B cell (primary cell): ENCODE measurements around the gene SEMA4D. TPM values are rescaled to one million over a fixed set of nuclear protein-coding genes. Genes with fewer than 3 reads are reported as not detected.

ENCODE experiments used
- ATAC-seq: fragments of 200-7000 bp; cut with Tn5 transposase; one replicate; pipeline ENCODE4 v1.10.0; 2021; ENCODE audit warnings: low read depth, mild to moderate bottlenecking, moderate number of reproducible peaks, moderate library complexity
- CTCF ChIA-PET: fragments of 350-600 bp; sonication (Branson Sonifier 250); formaldehyde crosslinking; loops from one replicate; lab custom pipeline; 2021; ENCODE audit warnings: antibody characterized with exemption, inconsistent platforms; lab: Charles Lee
- POLR2A ChIA-PET: fragments of 350-600 bp; sonication (Branson Sonifier 250); formaldehyde crosslinking; loops from one replicate; lab custom pipeline; 2021; ENCODE audit warnings: antibody characterized with exemption; lab: Charles Lee
- DNase-seq: peaks from one replicate; pipeline ENCODE4 v3.0.0; 2013
- H2AFZ ChIP-seq: 2 replicates; pipeline ENCODE4 v1.6.1; 2012; ENCODE audit warnings: mild to moderate bottlenecking, low read depth, low read length; ENCODE audit not compliant: insufficient read depth, poor library complexity, severe bottlenecking
- H3K27ac ChIP-seq, 2 donors: 1 replicate in 1 of 2; 2 replicates in 1 of 2; pipeline ENCODE4 v1.5.1; 2012 to 2013; ENCODE audit warnings: low read length in 2 of 2, mild to moderate bottlenecking in 2 of 2, moderate library complexity in 1 of 2
- H3K27me3 ChIP-seq, 4 experiments: fragments of 200-600 bp in 1 of 4; sonication (generic) in 1 of 4; replicated peaks in 1 of 4; 1 replicate in 2 of 4; 2 replicates in 2 of 4; pipeline versions ENCODE4 v1.6.1 to v1.7.0; 2013 to 2016; ENCODE audit warnings: low read length in 3 of 4, mild to moderate bottlenecking in 2 of 4, mixed read lengths in 1 of 4, moderate library complexity in 1 of 4; ENCODE audit not compliant: insufficient read depth in 4 of 4, control insufficient read depth in 3 of 4; ENCODE audit errors: control extremely low read depth in 1 of 4
- H3K36me3 ChIP-seq, 2 experiments: replicated peaks in 1 of 2; 1 replicate in 1 of 2; 2 replicates in 1 of 2; pipeline versions ENCODE4 v1.6.1 to v1.7.1; 2013; ENCODE audit warnings: low read length in 1 of 2; ENCODE audit not compliant: insufficient read depth in 2 of 2, control insufficient read depth in 1 of 2; ENCODE audit errors: control extremely low read depth in 1 of 2, extremely low read depth in 1 of 2
- H3K4me1 ChIP-seq, 2 donors: fragments of 200-600 bp in 1 of 2; sonication (generic) in 1 of 2; 1 replicate in 1 of 2; 2 replicates in 1 of 2; pipeline versions ENCODE4 v1.5.1 to v1.6.1; 2013 to 2017; ENCODE audit warnings: low read length in 2 of 2; ENCODE audit not compliant: control insufficient read depth in 2 of 2, insufficient read depth in 2 of 2
- H3K4me2 ChIP-seq: replicated peaks from 2 replicates; pipeline ENCODE3; 2012; ENCODE audit warnings: mild to moderate bottlenecking, low read depth, low read length; ENCODE audit not compliant: poor library complexity, severe bottlenecking
- H3K4me3 ChIP-seq, 5 experiments: fragments of 200-600 bp in 1 of 5; sonication (generic) in 1 of 5; 1 replicate in 3 of 5; 2 replicates in 2 of 5; pipeline versions ENCODE4 v1.5.1 to v1.7.0; 2011 to 2016; ENCODE audit warnings: low read length in 4 of 5, mild to moderate bottlenecking in 4 of 5, low read depth in 2 of 5, control low read depth in 1 of 5, moderate library complexity in 1 of 5; ENCODE audit not compliant: insufficient read depth in 1 of 5; ENCODE audit errors: control extremely low read depth in 1 of 5, extremely low read depth in 1 of 5
- H3K79me2 ChIP-seq: fragments of 200-600 bp; sonication (generic); one replicate; pipeline ENCODE4 v1.6.0; 2016; ENCODE audit warnings: low read length; ENCODE audit not compliant: control insufficient read depth, insufficient read depth
- H3K9ac ChIP-seq: fragments of 200-600 bp; sonication (generic); 2 replicates; pipeline ENCODE4 v1.6.1; 2017; ENCODE audit warnings: mild to moderate bottlenecking, low read length, moderate library complexity
- H3K9me3 ChIP-seq, 3 donors: one replicate each; pipeline versions ENCODE4 v1.6.1 to v1.7.1; 2013; ENCODE audit warnings: low read length in 2 of 3; ENCODE audit not compliant: control insufficient read depth in 2 of 3, insufficient read depth in 1 of 3; ENCODE audit errors: control extremely low read depth in 1 of 3
- H4K20me1 ChIP-seq: 2 replicates; pipeline ENCODE4 v1.6.0; 2012; ENCODE audit warnings: mild to moderate bottlenecking, low read length; ENCODE audit not compliant: insufficient read depth, control insufficient read depth, poor library complexity, severe bottlenecking
- H3K27ac Mint-ChIP-seq: one replicate; pipeline ENCODE4 v1.8.0; 2021; ENCODE audit warnings: mixed read lengths
- H3K27me3 Mint-ChIP-seq: one replicate; pipeline ENCODE4 v1.8.0; 2021; ENCODE audit warnings: mixed read lengths
- H3K4me1 Mint-ChIP-seq: one replicate; pipeline ENCODE4 v1.8.0; 2021; ENCODE audit warnings: mixed read lengths
- H3K4me3 Mint-ChIP-seq: one replicate; pipeline ENCODE4 v1.8.0; 2021; ENCODE audit warnings: mixed read lengths
- H3K9me3 Mint-ChIP-seq: one replicate; pipeline ENCODE4 v1.8.0; 2022; ENCODE audit warnings: mixed read lengths; ENCODE audit not compliant: insufficient read depth
- CTCF ChIP-seq: fragments of 200-600 bp; IDR thresholded peaks from one replicate; pipeline ENCODE4 v1.8.0; 2022; ENCODE audit warnings: antibody characterized with exemption, mild to moderate bottlenecking
- EZH2 ChIP-seq: IDR thresholded peaks from 2 replicates; pipeline ENCODE4 v1.6.1; 2012; ENCODE audit warnings: borderline replicate concordance, low read depth, mild to moderate bottlenecking, moderate library complexity, low read length; ENCODE audit not compliant: insufficient read depth, poor library complexity, severe bottlenecking
- WGBS: methylation state at CpG from one replicate; pipeline ENCODE4 v1.1.5; 2013; ENCODE audit warnings: missing lambda C conversion rate; ENCODE audit not compliant: insufficient coverage; 5-methylcytosine and 5-hydroxymethylcytosine counted together
- intact Hi-C: fragments of 100-400 bp; cut with micrococcal nuclease; formaldehyde crosslinking; loops from one replicate; pipeline ENCODE4 v1.10.0; 2022
- polyA plus RNA-seq: library from polyadenylated mRNA; depleted of rRNA; stranded (reverse); fragments of >200 nt; gene quantifications from 2 replicates; pipeline ENCODE4 v1.2.3, GENCODE V29; 2012
- total RNA-seq, 2 donors: library from RNA; stranded (reverse); fragments of 120-200 nt in 1 of 2; gene quantifications; 1 replicate in 1 of 2; 2 replicates in 1 of 2; pipeline versions ENCODE4 v1.2.3 to v1.2.4, GENCODE V29; 2013 to 2022

SEMA4D gene
- total and polyA plus RNA-seq, 2 donors (not counting 1 experiment from before 2014, with no cell fraction given), result 53.6 to 231 TPM

DNA sequence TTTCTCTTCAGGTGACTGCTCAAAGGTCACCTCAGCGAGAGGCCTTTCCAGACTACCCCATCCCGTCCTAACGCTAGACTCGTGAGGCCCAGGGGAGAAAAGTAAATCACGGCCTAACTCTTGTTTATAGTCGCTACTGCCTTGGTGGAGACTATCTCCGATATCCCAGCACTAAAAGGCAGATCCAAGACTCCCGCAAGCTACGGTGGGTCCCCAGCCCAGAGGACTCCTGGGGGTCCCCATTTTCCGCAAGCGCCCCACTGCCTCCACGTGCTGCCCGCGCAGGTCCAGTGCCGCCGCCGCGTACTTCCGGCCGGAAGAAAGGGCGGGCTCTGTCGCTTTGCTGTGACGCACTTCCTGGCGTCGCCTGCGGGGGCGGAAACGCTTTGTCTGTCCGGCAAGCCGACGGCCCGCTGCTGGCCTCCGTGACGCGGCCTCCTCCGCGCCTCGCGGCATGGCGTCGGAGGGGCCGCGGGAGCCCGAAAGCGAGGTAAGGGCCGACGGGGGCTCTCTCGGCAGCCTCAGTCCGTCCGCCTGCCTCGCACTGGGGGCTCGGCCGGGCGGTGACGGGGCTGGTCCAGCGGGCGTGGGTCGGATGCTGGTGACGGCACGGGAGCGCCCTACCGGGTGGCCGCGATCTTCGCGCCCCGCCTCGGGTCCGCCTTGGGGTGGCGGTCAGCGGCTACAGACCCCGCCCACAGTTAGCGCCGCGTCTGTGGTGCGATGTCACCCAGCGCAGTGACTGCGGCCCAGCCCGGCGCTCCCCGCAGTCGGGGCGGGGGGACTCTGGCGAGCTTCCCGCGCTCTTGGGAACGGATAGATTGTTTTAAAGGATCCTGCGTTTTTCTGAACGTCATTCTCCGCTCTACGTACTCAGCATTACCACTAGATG, 179.5 kb downstream of the SEMA4D start, which contains the start of gene SECISBP2:
TSS of gene SECISBP2 (plus strand) at position 378 of the 892 bp plus-strand sequence. CDS start at position 455, 77 bp downstream.
- no peaks in the 10 kb centered on the region for H3K27me3 ChIP-seq
- CTCF ChIA-PET, result interaction anchor here (0.6 to 1.0 kb wide), 2 partner anchors 9 to 230 kb away, joined by 3 read pairs; no protein-coding TSS in a partner anchor
- H3K4me1 Mint-ChIP-seq, result peaks cover 65% of the 10 kb centered on the region

More for the DNA sequence above, 179.5 kb downstream of the SEMA4D start, which contains the start of gene SECISBP2:
- intact Hi-C loops, result loop anchor here (1.0 to 5.0 kb wide), 6 partner anchors 8 to 931 kb away; partner anchors contain the start of genes GADD45G and SPIN1
- no peaks in the 10 kb centered on the region for H3K9me3 Mint-ChIP-seq
- H3K4me2 ChIP-seq, result peak within 1 kb of the TSS; percentile 86
- peak within 1 kb of the TSS; percentile 93 for H3K27ac Mint-ChIP-seq
- no peak for TF ChIP-seq EZH2
- TF ChIP-seq CTCF, result peak; percentile 82
- no peaks in the 10 kb centered on the region for H3K27me3 Mint-ChIP-seq
- peaks cover 62% of the 10 kb centered on the region for H3K79me2 ChIP-seq
- H3K4me3 ChIP-seq, result peak within 1 kb of the TSS; percentile 56 to 93 (median 81)
- POLR2A ChIA-PET, result interaction anchor here (0.6 to 1.0 kb wide), 2 partner anchors 8 to 17 kb away, joined by 3 to 5 read pairs; partner anchors contain the start of gene CKS2
- peak; percentile 91 for ATAC-seq
- no peaks in the 10 kb centered on the region for H3K9me3 ChIP-seq
- H3K4me3 Mint-ChIP-seq, result peak within 1 kb of the TSS; percentile 89
- peak within 1 kb of the TSS; percentile 96 to 99 for H3K27ac ChIP-seq
- peak within 1 kb of the TSS; percentile 77 for H2AFZ ChIP-seq
- H3K36me3 ChIP-seq, result peaks cover 9 to 38% of the 10 kb centered on the region in 2 experiments
- under 1% methylated on average over 87 of the region's 91 CpGs for WGBS
- peaks cover 20 to 21% of the 10 kb centered on the region in 2 donors for H3K4me1 ChIP-seq
- peaks cover 12% of the 10 kb centered on the region for H4K20me1 ChIP-seq
- H3K9ac ChIP-seq, result peak within 1 kb of the TSS; percentile 94
- DNase-seq, result peak; percentile 97
